H1 (cell line): ENCODE results near the gene PDIA3. TPM values are rescaled to one million over a fixed set of nuclear protein-coding genes. Genes with fewer than 3 reads are reported as not detected.

Source experiments
- CTCF ChIA-PET: fragments of 300-600 bp; sonication (Branson Sonifier 250); formaldehyde crosslinking; loops from one replicate; lab custom pipeline; 2021; ENCODE audit not compliant: partially characterized antibody; lab: Charles Lee
- POLR2A ChIA-PET: fragments of 300-600 bp; sonication (Branson Sonifier 250); formaldehyde crosslinking; loops from one replicate; lab custom pipeline; 2021; ENCODE audit warnings: inconsistent platforms; ENCODE audit not compliant: partially characterized antibody; lab: Charles Lee
- DNase-seq, 2 experiments: peaks; one replicate each; pipeline versions ENCODE4 v3.0.0 to v3.0.0-alpha.2; 2010 to 2022; ENCODE audit warnings: low spot score in 2 of 2, low read depth in 1 of 2, mixed read lengths in 1 of 2
- FAIRE-seq: peaks from 2 replicates; lab custom pipeline; 2011; peaks lifted over from hg19 to GRCh38; lab: Jason Lieb, UNC
- H2AFZ ChIP-seq: 2 replicates; pipeline ENCODE4 v1.8.1; 2012; ENCODE audit warnings: low read length, inconsistent platforms
- H2AK5ac ChIP-seq: 2 replicates; pipeline ENCODE4 v1.6.1; 2013; ENCODE audit warnings: low read depth, low read length
- H2BK120ac ChIP-seq: replicated peaks from 2 replicates; pipeline ENCODE3; 2013; ENCODE audit warnings: low read depth, low read length, inconsistent platforms
- H2BK12ac ChIP-seq: 2 replicates; pipeline ENCODE4 v1.6.1; 2013; ENCODE audit warnings: low read depth, low read length
- H2BK15ac ChIP-seq: 2 replicates; pipeline ENCODE4 v1.6.1; 2013; ENCODE audit warnings: low read length
- H2BK20ac ChIP-seq: 2 replicates; pipeline ENCODE4 v1.6.1; 2013; ENCODE audit warnings: low read length
- H2BK5ac ChIP-seq: 2 replicates; pipeline ENCODE4 v1.6.1; 2013; ENCODE audit warnings: low read depth, low read length
- H3K14ac ChIP-seq: 2 replicates; pipeline ENCODE4 v1.6.1; 2013; ENCODE audit warnings: inconsistent platforms; ENCODE audit not compliant: insufficient read length
- H3K18ac ChIP-seq: 2 replicates; pipeline ENCODE4 v1.6.1; 2013; ENCODE audit warnings: low read length; ENCODE audit errors: extremely low read depth
- H3K23ac ChIP-seq: 2 replicates; pipeline ENCODE4 v1.6.1; 2013; ENCODE audit warnings: inconsistent platforms; ENCODE audit not compliant: insufficient read length
- H3K23me2 ChIP-seq: 2 replicates; pipeline ENCODE4 v1.6.1; 2013; ENCODE audit warnings: low read depth, low read length
- H3K27ac ChIP-seq: 2 replicates; pipeline ENCODE4 v1.6.1; 2011; ENCODE audit warnings: low read depth, low read length, inconsistent platforms
- H3K27me3 ChIP-seq, 4 experiments: replicated peaks in 1 of 4; 1 replicate in 1 of 4; 2 replicates in 3 of 4; pipeline versions ENCODE4 v1.6.1 to v1.8.1; 2011 to 2013; ENCODE audit warnings: low read length in 3 of 4, mild to moderate bottlenecking in 3 of 4, inconsistent platforms in 2 of 4, mixed read lengths in 2 of 4, moderate library complexity in 1 of 4; ENCODE audit not compliant: control insufficient read depth in 3 of 4, insufficient read depth in 3 of 4; ENCODE audit errors: extremely low read depth in 1 of 4
- H3K36me3 ChIP-seq, 4 experiments: 2 replicates each; pipeline versions ENCODE4 v1.6.1 to v1.8.1; 2011 to 2013; ENCODE audit warnings: mild to moderate bottlenecking in 4 of 4, low read length in 3 of 4, moderate library complexity in 2 of 4, control low read depth in 1 of 4, inconsistent platforms in 1 of 4; ENCODE audit not compliant: insufficient read depth in 4 of 4, control insufficient read depth in 2 of 4
- H3K4ac ChIP-seq: replicated peaks from 2 replicates; pipeline ENCODE3; 2013; ENCODE audit warnings: low read length, low read depth, mixed read lengths, inconsistent platforms; ENCODE audit not compliant: insufficient read length
- H3K4me1 ChIP-seq, 4 experiments: replicated peaks in 1 of 4; 1 replicate in 1 of 4; 2 replicates in 3 of 4; pipeline versions ENCODE4 v1.6.1 to v1.8.1; 2011 to 2013; ENCODE audit warnings: low read length in 3 of 4, inconsistent platforms in 2 of 4, mixed read lengths in 1 of 4; ENCODE audit not compliant: insufficient read depth in 4 of 4, control insufficient read depth in 3 of 4
- H3K4me2 ChIP-seq, 2 experiments: 2 replicates each; pipeline versions ENCODE4 v1.6.1 to v1.8.1; 2011 to 2013; ENCODE audit warnings: low read depth in 2 of 2, low read length in 2 of 2, control low read depth in 1 of 2, inconsistent platforms in 1 of 2, mild to moderate bottlenecking in 1 of 2; ENCODE audit not compliant: insufficient read depth in 1 of 2
- H3K4me3 ChIP-seq, 4 experiments: fragments of 200-600, 300-600 bp in 1 of 4; sonication (generic), shearing (Covaris generic), sonication (Bioruptor Twin) in 1 of 4; 2 replicates each; pipeline versions ENCODE4 v1.5.1 to v1.8.1; 2011 to 2016; ENCODE audit warnings: low read length in 4 of 4, low read depth in 3 of 4, control low read depth in 2 of 4, inconsistent platforms in 2 of 4, mild to moderate bottlenecking in 2 of 4, mixed read lengths in 1 of 4, moderate library complexity in 1 of 4; ENCODE audit not compliant: insufficient read depth in 2 of 4; ENCODE audit errors: extremely low read depth in 1 of 4
- H3K56ac ChIP-seq: replicated peaks from 2 replicates; pipeline ENCODE3; 2013; ENCODE audit warnings: low read depth, mild to moderate bottlenecking, mixed read lengths, low read length, inconsistent platforms; ENCODE audit not compliant: insufficient read length
- H3K79me1 ChIP-seq: 2 replicates; pipeline ENCODE4 v1.6.1; 2013; ENCODE audit warnings: low read depth, low read length, control low read depth
- H3K79me2 ChIP-seq, 2 experiments: 2 replicates each; pipeline versions ENCODE4 v1.6.1 to v1.8.1; 2012 to 2013; ENCODE audit warnings: low read length in 2 of 2, mild to moderate bottlenecking in 2 of 2, inconsistent platforms in 1 of 2; ENCODE audit not compliant: insufficient read depth in 2 of 2, control insufficient read depth in 1 of 2
- H3K9ac ChIP-seq, 4 experiments: replicated peaks in 1 of 4; 1 replicate in 1 of 4; 2 replicates in 3 of 4; pipeline versions ENCODE4 v1.6.1 to v1.8.1; 2011 to 2013; ENCODE audit warnings: low read depth in 3 of 4, low read length in 3 of 4, control low read depth in 2 of 4, mild to moderate bottlenecking in 2 of 4, moderate library complexity in 2 of 4, inconsistent platforms in 1 of 4; ENCODE audit errors: extremely low read depth in 1 of 4
- H3K9me3 ChIP-seq, 2 experiments: 2 replicates each; pipeline versions ENCODE4 v1.6.1 to v1.8.1; 2012 to 2013; ENCODE audit warnings: mild to moderate bottlenecking in 2 of 2, moderate library complexity in 2 of 2, control low read depth in 1 of 2, inconsistent platforms in 1 of 2, low read depth in 1 of 2, low read length in 1 of 2, mixed read lengths in 1 of 2; ENCODE audit not compliant: insufficient read depth in 2 of 2
- H4K20me1 ChIP-seq, 2 experiments: replicated peaks in 1 of 2; 2 replicates each; pipeline versions ENCODE3 to v1.8.1; 2011 to 2013; ENCODE audit warnings: inconsistent platforms in 2 of 2, low read length in 2 of 2, mild to moderate bottlenecking in 1 of 2; ENCODE audit not compliant: insufficient read depth in 2 of 2, control insufficient read depth in 1 of 2
- H4K5ac ChIP-seq: 2 replicates; pipeline ENCODE4 v1.6.1; 2013; ENCODE audit warnings: low read length, low read depth, mixed read lengths, inconsistent platforms; ENCODE audit not compliant: insufficient read length
- H4K8ac ChIP-seq: 2 replicates; pipeline ENCODE4 v1.8.0; 2013; ENCODE audit warnings: mild to moderate bottlenecking, moderate library complexity, low read length, inconsistent platforms; ENCODE audit not compliant: insufficient read depth; ENCODE audit errors: extremely low read depth
- H4K91ac ChIP-seq: replicated peaks from 2 replicates; pipeline ENCODE3; 2013; ENCODE audit warnings: low read length, mixed read lengths, inconsistent platforms; ENCODE audit not compliant: insufficient read length
- ATF2 ChIP-seq: IDR thresholded peaks from 2 replicates; pipeline ENCODE4 v1.6.1; 2012; ENCODE audit warnings: low read length, inconsistent platforms
- BRCA1 ChIP-seq: IDR thresholded peaks from 2 replicates; pipeline ENCODE4 v1.6.1; 2012; ENCODE audit warnings: low read depth, low read length, improper control_type of control experiment
- CTBP2 ChIP-seq: IDR thresholded peaks from 2 replicates; pipeline ENCODE4 v1.7.0; 2011; ENCODE audit warnings: borderline replicate concordance, mild to moderate bottlenecking, moderate library complexity, mixed read lengths, low read length; ENCODE audit not compliant: insufficient read depth, insufficient read length
- EZH2 ChIP-seq: fragments of 200-600 bp; sonication (generic); IDR thresholded peaks from 2 replicates; pipeline ENCODE4 v1.7.1; 2012; ENCODE audit warnings: low read depth, mild to moderate bottlenecking, moderate library complexity, low read length, inconsistent platforms; ENCODE audit not compliant: severe bottlenecking
- KDM5A ChIP-seq: fragments of 200-600 bp; IDR thresholded peaks from 2 replicates; pipeline ENCODE4 v1.7.1; 2012; ENCODE audit warnings: mild to moderate bottlenecking, low read length, inconsistent platforms, mixed read lengths
- PHF8 ChIP-seq: fragments of 200-600 bp; sonication (generic); conservative IDR thresholded peaks from 2 replicates; pipeline ENCODE4 v1.7.1; 2012; ENCODE audit warnings: low read depth, mild to moderate bottlenecking, inconsistent platforms, low read length, moderate library complexity
- TBP ChIP-seq: IDR thresholded peaks from 2 replicates; pipeline ENCODE4 v1.6.1; 2011; ENCODE audit warnings: low read depth, low read length, improper control_type of control experiment
- USF2 ChIP-seq: IDR thresholded peaks from 2 replicates; pipeline ENCODE4 v1.6.1; 2011; ENCODE audit warnings: low read length, improper control_type of control experiment
- WGBS, 2 experiments: shearing (Covaris generic) in 1 of 2; methylation state at CpG; one replicate each; pipeline versions ENCODE4 v1.1.6 to v1.1.7; 2013 to 2015; ENCODE audit warnings: low lambda C conversion rate in 2 of 2, mixed read lengths in 2 of 2, inconsistent platforms in 1 of 2, low coverage in 1 of 2, missing lambda C conversion rate in 1 of 2; ENCODE audit not compliant: insufficient replicate concordance in 2 of 2, insufficient coverage in 1 of 2, insufficient read length in 1 of 2; ENCODE audit errors: extremely low coverage in 1 of 2, missing lambda C conversion rate in 1 of 2; 5-methylcytosine and 5-hydroxymethylcytosine counted together
- polyA plus RNA-seq, 7 experiments: library from polyadenylated mRNA; depleted of rRNA in 3 of 7; stranded (reverse) in 5 of 7; unstranded in 2 of 7; fragments of >200 nt in 5 of 7; fragments of 200-250 nt in 2 of 7; gene quantifications; 1 replicate in 5 of 7; 2 replicates in 1 of 7; 4 replicates in 1 of 7; pipeline versions ENCODE4 v1.2.1 to v1.2.3, GENCODE V29; 2011 to 2013; ENCODE audit warnings: missing spikeins in 2 of 7, mixed read lengths in 2 of 7
- total RNA-seq: library from RNA; stranded (reverse); fragmentation: NEBNext Ultra II Directional; extraction: Animal tissue kit (Norgen Biotek cat#: 25700); gene quantifications from 2 replicates; pipeline ENCODE4 v1.2.1, GENCODE V29; 2021

The PDIA3 gene
- total and polyA plus RNA-seq, 2 of the 8 experiments (the other 6 are each of a cell fraction or from before 2014, with no cell fraction given) = 90.4 to 655 TPM

- peak overlapping the region; percentile 91 for H4K5ac ChIP-seq
- H3K23me2 ChIP-seq = peaks cover 4% of the 10 kb centered on the region
- H2BK20ac ChIP-seq = no peak overlapping the region
- peak overlapping the region; percentile 92 to 98 for H3K4me2 ChIP-seq
- H3K56ac ChIP-seq = peak overlapping the region; percentile 91
- POLR2A ChIA-PET = interaction anchor here (0.6 to 4.9 kb wide), 9 partner anchors 10 to 278 kb away, joined by 3 to 39 read pairs (median 3); partner anchors contain the start of genes ELL3, MFAP1 and PDIA3
- H3K4ac ChIP-seq = no peak overlapping the region
- no peak overlapping the region for H2BK15ac ChIP-seq
- H3K27ac ChIP-seq = peak overlapping the region; percentile 95
- peaks cover 4 to 17% of the 10 kb centered on the region in 2 experiments for H4K20me1 ChIP-seq
- no peak for DNase-seq
- no peak for FAIRE-seq
- H4K91ac ChIP-seq = peak overlapping the region; percentile 96
- no peak overlapping the region for H2BK12ac ChIP-seq
- no peaks in the 10 kb centered on the region for H3K9me3 ChIP-seq
- peaks cover 7 to 41% (median 21%) of the 10 kb centered on the region in 4 experiments for H3K36me3 ChIP-seq
- peak overlapping the region; percentile 46; the same call in 1 of the 2 replicates for H2AK5ac ChIP-seq
- CTCF ChIA-PET = interaction anchor here (1.2 to 1.5 kb wide), 2 partner anchors 16 to 23 kb away, joined by 5 read pairs; partner anchors contain the start of gene ELL3
- H3K27me3 ChIP-seq = no peaks in the 10 kb centered on the region
- H4K8ac ChIP-seq = peak overlapping the region; percentile 88; the same call in 1 of the 2 replicates
- H2BK120ac ChIP-seq = no peak overlapping the region
- H3K23ac ChIP-seq = no peak overlapping the region
- H3K4me3 ChIP-seq = peak overlapping the region; percentile 86 to 97 (median 95)
- H3K79me1 ChIP-seq = peaks cover 19% of the 10 kb centered on the region
- H2AFZ ChIP-seq = no peak overlapping the region
- peak overlapping the region; percentile 89; the same call in 1 of the 2 replicates for H3K18ac ChIP-seq
- WGBS, 2 experiments = 14% methylated on average over 33 of the region's 33 CpGs; no CpG with 5 or more reads in 1 of the 2 experiments
- peak overlapping the region; percentile 95; the same call in 1 of the 2 replicates for H2BK5ac ChIP-seq
- peak overlapping the region; percentile 93 to 99 (median 96) for H3K9ac ChIP-seq
- peaks cover 0 to 26% of the 10 kb centered on the region in 2 experiments; a peak in 2 of 4 replicates for H3K79me2 ChIP-seq
- H3K4me1 ChIP-seq = peaks cover 19 to 27% (median 22%) of the 10 kb centered on the region in 4 experiments; a peak in 6 of 7 replicates
- no peak overlapping the region for H3K14ac ChIP-seq
- TF ChIP-seq BRCA1 (no peak), KDM5A (0 out of 2 replicates have a peak, but pooled peaks have one; percentile 16), EZH2 (no peak), TBP (no peak), CTBP2 (no peak), ATF2 (0 out of 2 replicates have a peak, but pooled peaks have one; percentile 1), USF2 (no peak), PHF8 (no peak)
These were observed 46.7 kb downstream of the PDIA3 start for GRCh38 chr15:43792761-43793476.
